ENCODE results near the gene ST6GAL2.

Gene ST6GAL2

GRCh38 chr2:106831241-106831640 is 54.7 kb downstream of the ST6GAL2 start:
- no peak overlapping the region for H3K4me3 ChIP-seq (ENCODE audit: low read depth, low read length)
- no peak for TF ChIP-seq CTCF (IDR thresholded peaks at IDR 0.05; ENCODE audit: borderline replicate concordance, insufficient read depth, low read depth, low read length)

GRCh38 chr2:106830191-106830590 is 55.8 kb downstream of the ST6GAL2 start:
- no peak for TF ChIP-seq CTCF (IDR thresholded peaks at IDR 0.05; ENCODE audit: borderline replicate concordance, insufficient read depth, low read depth, low read length)
- no peak overlapping the region for H3K4me3 ChIP-seq (ENCODE audit: low read depth, low read length)

GRCh38 chr2:106828119-106828518 is 57.8 kb downstream of the ST6GAL2 start:
- no peak for TF ChIP-seq CTCF (IDR thresholded peaks at IDR 0.05; ENCODE audit: borderline replicate concordance, insufficient read depth, low read depth, low read length)
- no peak overlapping the region for H3K4me3 ChIP-seq (ENCODE audit: low read depth, low read length)

GRCh38 chr2:106827158-106827557 is 58.8 kb downstream of the ST6GAL2 start:
- no peak overlapping the region for H3K4me3 ChIP-seq (ENCODE audit: low read depth, low read length)
- no peak for TF ChIP-seq CTCF (IDR thresholded peaks at IDR 0.05; ENCODE audit: borderline replicate concordance, insufficient read depth, low read depth, low read length)

- no peak overlapping the region for H3K4me3 ChIP-seq (ENCODE audit: low read depth, low read length)
- no peak for TF ChIP-seq CTCF (IDR thresholded peaks at IDR 0.05; ENCODE audit: borderline replicate concordance, insufficient read depth, low read depth, low read length)
Observed at GRCh38 chr2:106825161-106825560, 60.8 kb downstream of the ST6GAL2 start.

GRCh38 chr2:106816974-106817373 is 69.0 kb downstream of the ST6GAL2 start:
- no peak for TF ChIP-seq CTCF (IDR thresholded peaks at IDR 0.05; ENCODE audit: borderline replicate concordance, insufficient read depth, low read depth, low read length)

GRCh38 chr2:106812841-106813240 is 73.1 kb downstream of the ST6GAL2 start:
- H3K4me3 ChIP-seq (ENCODE audit: low read depth, low read length), result no peak overlapping the region
- no peak for TF ChIP-seq CTCF (IDR thresholded peaks at IDR 0.05; ENCODE audit: borderline replicate concordance, insufficient read depth, low read depth, low read length)

More at GRCh38 chr2:106816974-106817373, 69.0 kb downstream of the ST6GAL2 start:
- H3K4me3 ChIP-seq (ENCODE audit: low read depth, low read length), result no peak overlapping the region

All from GM12875 (cell line).